ENCODE data around the gene HSPA12A. TPM values are rescaled to one million over a fixed set of nuclear protein-coding genes. Genes with fewer than 3 reads are reported as not detected.
A peak's percentile ranks its signal among the peaks of the same experiment; 100 is the strongest.

HSPA12A gene
- polyA plus RNA-seq, 1 experiment, result 20.5 TPM

DNA sequence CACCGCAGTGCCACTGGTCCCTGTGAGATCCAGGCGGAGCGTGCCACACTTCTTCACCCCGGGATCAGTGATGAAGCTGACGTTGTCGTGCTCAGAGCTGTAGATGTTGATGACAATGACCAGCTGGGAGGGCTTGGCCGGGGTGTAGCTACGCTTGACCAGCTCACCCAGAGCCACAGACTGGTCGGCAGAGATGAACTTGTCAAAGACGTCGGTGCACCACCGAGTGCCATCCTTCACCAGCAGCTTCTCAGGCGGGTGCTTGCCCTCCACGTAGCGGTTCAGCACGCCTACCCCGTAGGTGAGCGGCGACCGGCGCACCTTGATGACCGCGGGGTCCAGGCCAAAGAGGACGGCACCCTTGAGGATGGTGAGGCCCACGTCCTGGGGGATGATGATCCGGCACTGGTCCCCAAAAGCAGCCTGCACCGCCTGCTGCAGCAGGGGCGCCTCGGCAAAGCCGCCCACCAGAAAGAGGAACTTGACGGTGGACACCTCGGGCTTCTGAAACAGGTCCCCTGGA is 67.4 kb downstream of the HSPA12A start:
- Histone ChIP-seq H3K4me3 (ENCODE audit: low read depth, low read length) (no peak overlapping the region), H3K27ac (ENCODE audit: low read depth, low read length) (no peak overlapping the region), H3K9me3 (ENCODE audit: control insufficient read depth, insufficient read depth, low read length) (no peaks in the 10 kb centered on the region), H3K27me3 (ENCODE audit: control insufficient read depth, insufficient read depth, low read length) (no peaks in the 10 kb centered on the region)
- TF ChIP-seq, protein P1, sequence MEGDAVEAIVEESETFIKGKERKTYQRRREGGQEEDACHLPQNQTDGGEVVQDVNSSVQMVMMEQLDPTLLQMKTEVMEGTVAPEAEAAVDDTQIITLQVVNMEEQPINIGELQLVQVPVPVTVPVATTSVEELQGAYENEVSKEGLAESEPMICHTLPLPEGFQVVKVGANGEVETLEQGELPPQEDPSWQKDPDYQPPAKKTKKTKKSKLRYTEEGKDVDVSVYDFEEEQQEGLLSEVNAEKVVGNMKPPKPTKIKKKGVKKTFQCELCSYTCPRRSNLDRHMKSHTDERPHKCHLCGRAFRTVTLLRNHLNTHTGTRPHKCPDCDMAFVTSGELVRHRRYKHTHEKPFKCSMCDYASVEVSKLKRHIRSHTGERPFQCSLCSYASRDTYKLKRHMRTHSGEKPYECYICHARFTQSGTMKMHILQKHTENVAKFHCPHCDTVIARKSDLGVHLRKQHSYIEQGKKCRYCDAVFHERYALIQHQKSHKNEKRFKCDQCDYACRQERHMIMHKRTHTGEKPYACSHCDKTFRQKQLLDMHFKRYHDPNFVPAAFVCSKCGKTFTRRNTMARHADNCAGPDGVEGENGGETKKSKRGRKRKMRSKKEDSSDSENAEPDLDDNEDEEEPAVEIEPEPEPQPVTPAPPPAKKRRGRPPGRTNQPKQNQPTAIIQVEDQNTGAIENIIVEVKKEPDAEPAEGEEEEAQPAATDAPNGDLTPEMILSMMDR (IDR thresholded peaks at IDR 0.05; ENCODE audit: low read depth, low read length), result no peak
- ChIA-PET POLR2A (no interaction called here), CTCF (interaction anchor here (1.0 to 2.7 kb wide), 3 partner anchors 17 to 500 kb away, joined by 4 to 12 read pairs (median 4); no protein-coding TSS in a partner anchor)
- DNase-seq (ENCODE audit: low read depth, low spot score), result no peak

DNA sequence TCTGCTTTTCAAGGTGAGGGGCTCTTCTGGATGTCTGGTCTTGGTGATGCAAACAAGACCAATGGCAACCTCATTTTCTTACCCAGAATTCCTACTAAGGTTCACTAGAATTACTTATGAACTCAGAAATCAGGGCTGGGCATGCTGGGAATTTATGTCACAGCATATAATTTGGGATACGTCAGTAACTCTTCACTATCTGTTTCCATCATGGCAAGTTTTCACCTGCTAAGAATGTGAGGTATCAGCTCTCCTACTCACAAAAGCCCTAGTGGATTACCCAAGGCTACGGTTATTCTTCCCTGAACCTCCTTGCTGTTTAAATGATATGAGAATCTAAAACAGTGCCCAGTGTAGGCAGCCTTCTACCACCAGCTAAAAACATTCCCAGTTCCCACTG is 68.5 kb downstream of the HSPA12A start:
- CTCF ChIA-PET, result interaction anchor here (0.7 to 1.0 kb wide), 3 partner anchors 8 to 115 kb away, joined by 3 to 8 read pairs (median 6); no protein-coding TSS in a partner anchor
- POLR2A ChIA-PET, result no interaction called here
- no peaks in the 10 kb centered on the region for H3K9me3 ChIP-seq (ENCODE audit: control insufficient read depth, insufficient read depth, low read length)
- no peaks in the 10 kb centered on the region for H3K27me3 ChIP-seq (ENCODE audit: control insufficient read depth, insufficient read depth, low read length)
- no peak overlapping the region for H3K27ac ChIP-seq (ENCODE audit: low read depth, low read length)
- no peak overlapping the region for H3K4me3 ChIP-seq (ENCODE audit: low read depth, low read length)
- no peak for DNase-seq (ENCODE audit: low read depth, low spot score)
- TF ChIP-seq, protein P1 (IDR thresholded peaks at IDR 0.05; ENCODE audit: low read depth, low read length), result no peak

DNA sequence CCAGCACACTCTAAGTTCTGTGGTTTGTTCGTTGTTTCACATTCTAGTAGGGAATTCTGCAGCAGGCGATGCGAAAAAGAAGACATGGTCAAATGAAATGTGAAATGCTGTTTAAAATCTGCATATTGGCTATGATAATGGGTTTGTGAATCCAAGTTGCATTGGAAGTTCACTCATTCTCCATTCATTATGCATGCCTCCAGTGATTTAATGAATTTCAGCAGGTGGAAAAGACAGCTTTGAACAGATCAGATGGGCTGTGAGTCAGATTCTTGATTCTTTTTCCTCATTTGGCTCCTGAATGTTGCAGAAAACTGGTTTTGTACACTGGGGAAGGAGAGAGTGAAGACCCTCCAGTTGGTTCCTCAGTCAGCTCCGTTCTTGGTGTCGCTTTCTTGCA is 69.5 kb downstream of the HSPA12A start:
- no peaks in the 10 kb centered on the region for H3K9me3 ChIP-seq (ENCODE audit: control insufficient read depth, insufficient read depth, low read length)
- no peak overlapping the region for H3K27ac ChIP-seq (ENCODE audit: low read depth, low read length)
- TF ChIP-seq, protein P1 (IDR thresholded peaks at IDR 0.05; ENCODE audit: low read depth, low read length), result no peak
- ChIA-PET POLR2A (no interaction called here), CTCF (interaction anchor here (1.7 to 3.1 kb wide), 2 partner anchors 9 to 18 kb away, joined by 6 to 14 read pairs; no protein-coding TSS in a partner anchor)
- H3K4me3 ChIP-seq (ENCODE audit: low read depth, low read length), result no peak overlapping the region
- no peaks in the 10 kb centered on the region for H3K27me3 ChIP-seq (ENCODE audit: control insufficient read depth, insufficient read depth, low read length)
- DNase-seq (ENCODE audit: low read depth, low spot score), result no peak

DNA sequence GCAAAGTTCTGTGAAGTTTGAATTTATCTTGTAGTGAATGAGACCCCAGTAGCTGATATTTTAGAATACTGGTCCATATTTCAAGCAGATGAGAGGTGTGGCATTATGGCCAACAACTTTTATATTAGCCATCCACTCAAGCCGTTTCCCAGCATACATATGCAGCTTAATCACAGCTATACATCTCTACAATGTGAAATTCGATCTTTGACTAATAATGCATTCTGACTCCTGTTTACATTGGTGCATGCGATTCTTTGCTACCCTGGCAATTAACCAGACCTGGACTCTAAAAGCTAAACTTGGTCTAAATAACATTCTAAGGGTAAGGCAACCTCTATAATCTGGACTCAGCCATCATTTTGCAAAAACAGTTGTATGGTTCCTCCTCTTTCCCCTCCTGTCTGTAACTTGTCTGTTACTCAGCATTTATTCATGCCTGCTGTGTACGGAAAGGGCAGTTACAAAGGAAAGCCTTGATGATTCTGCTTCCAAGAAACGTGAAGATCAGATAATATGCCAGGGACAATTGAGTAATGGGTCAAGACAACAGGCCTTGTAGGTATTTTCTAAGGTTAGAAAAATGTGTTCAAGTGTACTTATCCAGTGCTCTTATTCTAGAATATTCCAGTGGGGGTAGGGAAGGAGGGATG is 71.0 kb downstream of the HSPA12A start:
- ChIA-PET POLR2A (no interaction called here), CTCF (interaction anchor here (1.4 to 3.1 kb wide), 5 partner anchors 10 to 545 kb away, joined by 5 to 21 read pairs (median 6); no protein-coding TSS in a partner anchor)
- Histone ChIP-seq H3K9me3 (ENCODE audit: control insufficient read depth, insufficient read depth, low read length) (peaks cover 3% of the 10 kb centered on the region; the same call in 1 of the 2 replicates), H3K27ac (ENCODE audit: low read depth, low read length) (no peak overlapping the region), H3K4me3 (ENCODE audit: low read depth, low read length) (no peak overlapping the region), H3K27me3 (ENCODE audit: control insufficient read depth, insufficient read depth, low read length) (no peaks in the 10 kb centered on the region)
- DNase-seq (ENCODE audit: low read depth, low spot score), result peak; percentile 30
- TF ChIP-seq, protein P1 (IDR thresholded peaks at IDR 0.05; ENCODE audit: low read depth, low read length), result no peak

DNA sequence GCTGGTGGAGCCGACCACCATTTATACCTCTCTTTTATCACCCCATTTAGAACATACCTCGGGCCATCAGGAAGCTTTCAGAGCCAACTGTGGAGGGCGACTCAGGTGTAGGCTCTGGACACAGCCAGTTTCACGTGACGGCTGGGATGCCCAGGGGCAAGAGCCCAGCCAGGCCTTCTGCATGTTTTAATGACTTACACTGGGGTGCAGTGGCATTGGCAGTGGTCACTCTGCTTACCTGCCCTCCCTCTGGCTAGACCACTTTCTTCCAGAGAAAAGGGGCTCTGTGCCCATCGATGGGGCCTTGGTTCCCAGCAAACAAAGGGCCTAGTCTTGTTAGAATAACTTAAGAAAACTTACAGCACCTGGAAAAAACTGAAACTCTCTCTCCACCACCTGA is 71.7 kb downstream of the HSPA12A start:
- no peak overlapping the region for H3K27ac ChIP-seq (ENCODE audit: low read depth, low read length)
- no peak for DNase-seq (ENCODE audit: low read depth, low spot score)
- TF ChIP-seq, protein P1 (IDR thresholded peaks at IDR 0.05; ENCODE audit: low read depth, low read length), result no peak
- H3K27me3 ChIP-seq (ENCODE audit: control insufficient read depth, insufficient read depth, low read length), result no peaks in the 10 kb centered on the region
- ChIA-PET CTCF (interaction anchor here (1.5 to 3.1 kb wide), 3 partner anchors 11 to 504 kb away, joined by 5 to 21 read pairs (median 14); no protein-coding TSS in a partner anchor), POLR2A (no interaction called here)
- H3K4me3 ChIP-seq (ENCODE audit: low read depth, low read length), result no peak overlapping the region
- peaks cover 3% of the 10 kb centered on the region; the same call in 1 of the 2 replicates for H3K9me3 ChIP-seq (ENCODE audit: control insufficient read depth, insufficient read depth, low read length)
